ENCODE measurements around the gene RNU6-8. TPM values are rescaled to one million over a fixed set of nuclear protein-coding genes. Genes with fewer than 3 reads are reported as not detected.

Gene RNU6-8
- total RNA-seq, 5 donors from 2014 or later (not counting 1 experiment from before 2014, with no cell fraction given), result not detected

GRCh38 chr14:32246751-32247150, 43.7 kb upstream of the RNU6-8 start:
- H3K27me3 ChIP-seq (replicated peaks in 1 of 2; ENCODE audit: control insufficient read depth in 2 of 2, extremely low read depth in 1 of 2, insufficient read depth in 2 of 2, low read length in 1 of 2), result no peaks in the 10 kb centered on the region
- H3K36me3 Mint-ChIP-seq, result no peaks in the 10 kb centered on the region
- no peak overlapping the region for H3K4me3 Mint-ChIP-seq
- H3K9me3 ChIP-seq, result no peaks in the 10 kb centered on the region
- DNase-seq (no peak), ATAC-seq (replicated peaks in 1 of 4) (no peak)
- CTCF ChIA-PET, result interaction anchor here (0.7 to 0.9 kb wide), 2 partner anchors 8 to 26 kb away, joined by 3 read pairs; no protein-coding TSS in a partner anchor
- H3K4me1 Mint-ChIP-seq, result no peaks in the 10 kb centered on the region
- H3K4me1 ChIP-seq (ENCODE audit: control insufficient read depth in 1 of 2, extremely low read depth in 1 of 2, insufficient read depth in 2 of 2, low read length in 2 of 2), result no peaks in the 10 kb centered on the region
- H3K36me3 ChIP-seq (ENCODE audit: control insufficient read depth in 2 of 2, extremely low read depth in 1 of 2, insufficient read depth in 1 of 2, low read length in 1 of 2), result no peaks in the 10 kb centered on the region
- H3K4me3 ChIP-seq (ENCODE audit: control insufficient read depth in 1 of 2, extremely low read depth in 1 of 2, low read length in 1 of 2), result no peak overlapping the region
- no peak overlapping the region for H3K27ac Mint-ChIP-seq
- no peaks in the 10 kb centered on the region for H3K27me3 Mint-ChIP-seq
- 88% methylated on average over 3 of the region's 5 CpGs for WGBS (ENCODE audit: insufficient coverage)
- POLR2A ChIA-PET, result no interaction called here
- no peak overlapping the region for H3K27ac ChIP-seq (ENCODE audit: low read length)
- H3K9me3 Mint-ChIP-seq, result no peaks in the 10 kb centered on the region

- H3K27me3 Mint-ChIP-seq, result no peaks in the 10 kb centered on the region
- no peak for DNase-seq
- POLR2A ChIA-PET, result no interaction called here
- H3K36me3 Mint-ChIP-seq, result no peaks in the 10 kb centered on the region
- no peaks in the 10 kb centered on the region for H3K9me3 ChIP-seq
- no peak overlapping the region for H3K4me3 ChIP-seq (ENCODE audit: control insufficient read depth in 1 of 2, extremely low read depth in 1 of 2, low read length in 1 of 2)
- H3K4me3 Mint-ChIP-seq, result no peak overlapping the region
- no peaks in the 10 kb centered on the region for H3K36me3 ChIP-seq (ENCODE audit: control insufficient read depth in 2 of 2, extremely low read depth in 1 of 2, insufficient read depth in 1 of 2, low read length in 1 of 2)
- H3K27me3 ChIP-seq (replicated peaks in 1 of 2; ENCODE audit: control insufficient read depth in 2 of 2, extremely low read depth in 1 of 2, insufficient read depth in 2 of 2, low read length in 1 of 2), result no peaks in the 10 kb centered on the region
- no peak for ATAC-seq (replicated peaks in 1 of 4)
- H3K27ac ChIP-seq (ENCODE audit: low read length), result no peak overlapping the region
- no peak overlapping the region for H3K27ac Mint-ChIP-seq
- no peaks in the 10 kb centered on the region for H3K9me3 Mint-ChIP-seq
- no peaks in the 10 kb centered on the region for H3K4me1 ChIP-seq (ENCODE audit: control insufficient read depth in 1 of 2, extremely low read depth in 1 of 2, insufficient read depth in 2 of 2, low read length in 2 of 2)
- no peaks in the 10 kb centered on the region for H3K4me1 Mint-ChIP-seq
- CTCF ChIA-PET, result interaction anchor here in 1 of 2 donors (0.6 kb wide), 1 partner anchor 309 kb away, joined by 3 read pairs; no protein-coding TSS in a partner anchor
Measured at GRCh38 chr14:32244404-32244803, 41.3 kb upstream of the RNU6-8 start.

- no peaks in the 10 kb centered on the region for H3K36me3 ChIP-seq (ENCODE audit: control insufficient read depth in 2 of 2, extremely low read depth in 1 of 2, insufficient read depth in 1 of 2, low read length in 1 of 2)
- Mint-ChIP-seq H3K4me3 (no peak overlapping the region), H3K4me1 (peaks cover 0 to 15% (median 12%) of the 10 kb centered on the region in 3 donors), H3K9me3 (no peaks in the 10 kb centered on the region), H3K27ac (no peak overlapping the region), H3K27me3 (peaks cover 0 to 5% of the 10 kb centered on the region in 2 donors), H3K36me3 (no peaks in the 10 kb centered on the region)
- no peaks in the 10 kb centered on the region for H3K9me3 ChIP-seq
- ChIA-PET CTCF (no interaction called here), POLR2A (no interaction called here)
- WGBS (ENCODE audit: insufficient coverage), result no CpG with 5 or more reads among the region's 1 CpG
- ATAC-seq (replicated peaks in 1 of 4) (no peak), DNase-seq (no peak)
- no peaks in the 10 kb centered on the region for H3K4me1 ChIP-seq (ENCODE audit: control insufficient read depth in 1 of 2, extremely low read depth in 1 of 2, insufficient read depth in 2 of 2, low read length in 2 of 2)
- no peaks in the 10 kb centered on the region for H3K27me3 ChIP-seq (replicated peaks in 1 of 2; ENCODE audit: control insufficient read depth in 2 of 2, extremely low read depth in 1 of 2, insufficient read depth in 2 of 2, low read length in 1 of 2)
- no peak overlapping the region for H3K27ac ChIP-seq (ENCODE audit: low read length)
- no peak overlapping the region for H3K4me3 ChIP-seq (ENCODE audit: control insufficient read depth in 1 of 2, extremely low read depth in 1 of 2, low read length in 1 of 2)
Measured at GRCh38 chr14:32233260-32233659, 30.2 kb upstream of the RNU6-8 start.

GRCh38 chr14:32232481-32232880, 29.4 kb upstream of the RNU6-8 start:
- peaks cover 0 to 15% (median 12%) of the 10 kb centered on the region in 3 donors for H3K4me1 Mint-ChIP-seq
- H3K4me3 Mint-ChIP-seq, result no peak overlapping the region
- POLR2A ChIA-PET, result no interaction called here
- WGBS (ENCODE audit: insufficient coverage), result 80% methylated on average over 1 of the region's 1 CpG
- CTCF ChIA-PET, result no interaction called here
- H3K36me3 Mint-ChIP-seq, result no peaks in the 10 kb centered on the region
- Histone ChIP-seq H3K36me3 (ENCODE audit: control insufficient read depth in 2 of 2, extremely low read depth in 1 of 2, insufficient read depth in 1 of 2, low read length in 1 of 2) (no peaks in the 10 kb centered on the region), H3K27me3 (replicated peaks in 1 of 2; ENCODE audit: control insufficient read depth in 2 of 2, extremely low read depth in 1 of 2, insufficient read depth in 2 of 2, low read length in 1 of 2) (no peaks in the 10 kb centered on the region), H3K4me3 (ENCODE audit: control insufficient read depth in 1 of 2, extremely low read depth in 1 of 2, low read length in 1 of 2) (no peak overlapping the region), H3K4me1 (ENCODE audit: control insufficient read depth in 1 of 2, extremely low read depth in 1 of 2, insufficient read depth in 2 of 2, low read length in 2 of 2) (no peaks in the 10 kb centered on the region), H3K27ac (ENCODE audit: low read length) (no peak overlapping the region), H3K9me3 (no peaks in the 10 kb centered on the region)
- no peak overlapping the region for H3K27ac Mint-ChIP-seq
- H3K27me3 Mint-ChIP-seq, result peaks cover 0 to 5% of the 10 kb centered on the region in 2 donors
- DNase-seq (no peak), ATAC-seq (replicated peaks in 1 of 4) (no peak)
- no peaks in the 10 kb centered on the region for H3K9me3 Mint-ChIP-seq

GRCh38 chr14:32230695-32231280, 27.7 kb upstream of the RNU6-8 start:
- H3K27me3 ChIP-seq (replicated peaks in 1 of 2; ENCODE audit: control insufficient read depth in 2 of 2, extremely low read depth in 1 of 2, insufficient read depth in 2 of 2, low read length in 1 of 2), result no peaks in the 10 kb centered on the region
- H3K27ac ChIP-seq (ENCODE audit: low read length), result no peak overlapping the region
- no peaks in the 10 kb centered on the region for H3K36me3 Mint-ChIP-seq
- 88% methylated on average over 1 of the region's 2 CpGs for WGBS (ENCODE audit: insufficient coverage)
- H3K27me3 Mint-ChIP-seq, result peaks cover 0 to 5% of the 10 kb centered on the region in 2 donors
- H3K4me1 ChIP-seq (ENCODE audit: control insufficient read depth in 1 of 2, extremely low read depth in 1 of 2, insufficient read depth in 2 of 2, low read length in 2 of 2), result no peaks in the 10 kb centered on the region
- H3K4me1 Mint-ChIP-seq, result peaks cover 0 to 15% (median 12%) of the 10 kb centered on the region in 3 donors
- no peaks in the 10 kb centered on the region for H3K36me3 ChIP-seq (ENCODE audit: control insufficient read depth in 2 of 2, extremely low read depth in 1 of 2, insufficient read depth in 1 of 2, low read length in 1 of 2)
- CTCF ChIA-PET, result interaction anchor here in 1 of 2 donors (0.6 kb wide), 1 partner anchor 213 kb away, joined by 3 read pairs; no protein-coding TSS in a partner anchor
- H3K9me3 Mint-ChIP-seq, result no peaks in the 10 kb centered on the region
- no peak for DNase-seq
- POLR2A ChIA-PET, result no interaction called here
- no peak for ATAC-seq (replicated peaks in 1 of 4)
- no peak overlapping the region for H3K4me3 ChIP-seq (ENCODE audit: control insufficient read depth in 1 of 2, extremely low read depth in 1 of 2, low read length in 1 of 2)
- no peaks in the 10 kb centered on the region for H3K9me3 ChIP-seq
- no peak overlapping the region for H3K27ac Mint-ChIP-seq
- H3K4me3 Mint-ChIP-seq, result no peak overlapping the region

- H3K4me3 Mint-ChIP-seq, result no peak overlapping the region
- no CpG with 5 or more reads among the region's 3 CpGs for WGBS (ENCODE audit: insufficient coverage)
- POLR2A ChIA-PET, result no interaction called here
- CTCF ChIA-PET, result no interaction called here
- no peaks in the 10 kb centered on the region for H3K36me3 ChIP-seq (ENCODE audit: control insufficient read depth in 2 of 2, extremely low read depth in 1 of 2, insufficient read depth in 1 of 2, low read length in 1 of 2)
- no peaks in the 10 kb centered on the region for H3K9me3 Mint-ChIP-seq
- H3K4me3 ChIP-seq (ENCODE audit: control insufficient read depth in 1 of 2, extremely low read depth in 1 of 2, low read length in 1 of 2), result no peak overlapping the region
- DNase-seq, result no peak
- peaks cover 0 to 5% of the 10 kb centered on the region in 2 donors for H3K27me3 Mint-ChIP-seq
- no peak overlapping the region for H3K27ac ChIP-seq (ENCODE audit: low read length)
- no peaks in the 10 kb centered on the region for H3K4me1 ChIP-seq (ENCODE audit: control insufficient read depth in 1 of 2, extremely low read depth in 1 of 2, insufficient read depth in 2 of 2, low read length in 2 of 2)
- no peaks in the 10 kb centered on the region for H3K9me3 ChIP-seq
- no peaks in the 10 kb centered on the region for H3K36me3 Mint-ChIP-seq
- H3K27ac Mint-ChIP-seq, result no peak overlapping the region
- peaks cover 0 to 15% (median 12%) of the 10 kb centered on the region in 3 donors for H3K4me1 Mint-ChIP-seq
- H3K27me3 ChIP-seq (replicated peaks in 1 of 2; ENCODE audit: control insufficient read depth in 2 of 2, extremely low read depth in 1 of 2, insufficient read depth in 2 of 2, low read length in 1 of 2), result no peaks in the 10 kb centered on the region
- ATAC-seq (replicated peaks in 1 of 4), result no peak
Measured at GRCh38 chr14:32230181-32230580, 27.1 kb upstream of the RNU6-8 start.

GRCh38 chr14:32226056-32226455, 23.0 kb upstream of the RNU6-8 start:
- Histone ChIP-seq H3K4me3 (ENCODE audit: control insufficient read depth in 1 of 2, extremely low read depth in 1 of 2, low read length in 1 of 2) (no peak overlapping the region), H3K9me3 (no peaks in the 10 kb centered on the region), H3K27me3 (replicated peaks in 1 of 2; ENCODE audit: control insufficient read depth in 2 of 2, extremely low read depth in 1 of 2, insufficient read depth in 2 of 2, low read length in 1 of 2) (no peaks in the 10 kb centered on the region), H3K36me3 (ENCODE audit: control insufficient read depth in 2 of 2, extremely low read depth in 1 of 2, insufficient read depth in 1 of 2, low read length in 1 of 2) (no peaks in the 10 kb centered on the region), H3K27ac (ENCODE audit: low read length) (no peak overlapping the region), H3K4me1 (ENCODE audit: control insufficient read depth in 1 of 2, extremely low read depth in 1 of 2, insufficient read depth in 2 of 2, low read length in 2 of 2) (no peaks in the 10 kb centered on the region)
- H3K9me3 Mint-ChIP-seq, result no peaks in the 10 kb centered on the region
- H3K36me3 Mint-ChIP-seq, result no peaks in the 10 kb centered on the region
- no peak overlapping the region for H3K27ac Mint-ChIP-seq
- ATAC-seq (replicated peaks in 1 of 4) (no peak), DNase-seq (no peak)
- no peak overlapping the region for H3K4me3 Mint-ChIP-seq
- POLR2A ChIA-PET, result no interaction called here
- H3K27me3 Mint-ChIP-seq, result peaks cover 4 to 5% of the 10 kb centered on the region in 2 donors
- no CpG with 5 or more reads among the region's 1 CpG for WGBS (ENCODE audit: insufficient coverage)
- no peaks in the 10 kb centered on the region for H3K4me1 Mint-ChIP-seq
- CTCF ChIA-PET, result no interaction called here
